ENCODE measurements around the gene LBX1.

GRCh38 chr10:101226491-101227428 is 2.5 kb downstream of the LBX1 start:
- TF ChIP-seq, protein P1, sequence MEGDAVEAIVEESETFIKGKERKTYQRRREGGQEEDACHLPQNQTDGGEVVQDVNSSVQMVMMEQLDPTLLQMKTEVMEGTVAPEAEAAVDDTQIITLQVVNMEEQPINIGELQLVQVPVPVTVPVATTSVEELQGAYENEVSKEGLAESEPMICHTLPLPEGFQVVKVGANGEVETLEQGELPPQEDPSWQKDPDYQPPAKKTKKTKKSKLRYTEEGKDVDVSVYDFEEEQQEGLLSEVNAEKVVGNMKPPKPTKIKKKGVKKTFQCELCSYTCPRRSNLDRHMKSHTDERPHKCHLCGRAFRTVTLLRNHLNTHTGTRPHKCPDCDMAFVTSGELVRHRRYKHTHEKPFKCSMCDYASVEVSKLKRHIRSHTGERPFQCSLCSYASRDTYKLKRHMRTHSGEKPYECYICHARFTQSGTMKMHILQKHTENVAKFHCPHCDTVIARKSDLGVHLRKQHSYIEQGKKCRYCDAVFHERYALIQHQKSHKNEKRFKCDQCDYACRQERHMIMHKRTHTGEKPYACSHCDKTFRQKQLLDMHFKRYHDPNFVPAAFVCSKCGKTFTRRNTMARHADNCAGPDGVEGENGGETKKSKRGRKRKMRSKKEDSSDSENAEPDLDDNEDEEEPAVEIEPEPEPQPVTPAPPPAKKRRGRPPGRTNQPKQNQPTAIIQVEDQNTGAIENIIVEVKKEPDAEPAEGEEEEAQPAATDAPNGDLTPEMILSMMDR (IDR thresholded peaks at IDR 0.05), result no peak
- no peak for TF ChIP-seq POLR2A (IDR thresholded peaks at IDR 0.05)
